Epithelial cell of prostate (primary cell): ENCODE measurements around the gene CGB5.
A peak's percentile ranks its signal among the peaks of the same experiment; 100 is the strongest.
"Not testable (repeated sequence)": the region's sequence is repeated elsewhere in the genome, so short reads cannot be mapped to it uniquely, and the experiment has no call there.

Experiments
- DNase-seq: peaks from one replicate; pipeline ENCODE4 v3.0.0-alpha.2; 2011; ENCODE audit warnings: low read depth, low spot score
- H3K27ac ChIP-seq: fragments of 450-650 bp; 2 replicates; pipeline ENCODE4 v1.5.1; 2017; ENCODE audit warnings: mild to moderate bottlenecking

The CGB5 gene

DNA sequence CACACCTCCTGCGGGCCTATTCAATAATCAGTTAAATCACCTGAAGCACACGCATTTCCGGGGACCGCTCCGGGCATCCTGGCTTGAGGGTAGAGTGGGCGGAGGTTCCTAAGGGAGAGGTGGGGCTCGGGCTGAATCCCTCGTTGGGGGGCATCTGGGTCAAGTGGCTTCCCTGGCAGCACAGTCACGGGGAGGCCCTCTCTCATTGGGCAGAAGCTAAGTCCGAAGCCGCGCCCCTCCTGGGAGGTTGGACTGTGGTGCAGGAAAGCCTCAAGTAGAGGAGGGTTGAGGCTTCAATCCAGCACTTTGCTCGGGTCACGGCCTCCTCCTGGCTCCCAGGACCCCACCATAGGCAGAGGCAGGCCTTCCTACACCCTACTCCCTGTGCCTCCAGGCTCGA lies at the start of gene CGB5:
TSS of gene CGB5 (plus strand) at position 301 of the 400 bp plus-strand sequence. CDS start 362 bp downstream, outside the sequence.
- not testable (repeated sequence) for DNase-seq, H3K27ac ChIP-seq

DNA sequence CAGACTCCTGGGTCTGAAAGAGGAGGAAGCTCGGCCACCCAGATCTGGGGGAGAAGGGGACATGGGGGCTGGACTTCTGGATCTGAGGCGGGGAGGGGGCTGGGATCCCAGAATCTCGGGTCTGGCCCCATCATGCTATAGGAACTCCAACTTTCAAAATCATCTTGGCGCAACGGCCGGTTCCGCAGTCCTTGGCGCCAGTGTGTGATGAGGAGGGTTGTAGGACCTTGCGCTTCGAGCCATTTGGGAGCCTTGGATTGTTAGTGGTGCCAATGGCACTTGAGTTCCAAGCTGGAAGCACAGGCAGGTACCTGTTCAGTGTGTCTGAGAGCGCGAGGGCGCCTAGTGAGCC lies 49.6 kb upstream of the CGB5 start:
- DNase-seq, result no peak

DNA sequence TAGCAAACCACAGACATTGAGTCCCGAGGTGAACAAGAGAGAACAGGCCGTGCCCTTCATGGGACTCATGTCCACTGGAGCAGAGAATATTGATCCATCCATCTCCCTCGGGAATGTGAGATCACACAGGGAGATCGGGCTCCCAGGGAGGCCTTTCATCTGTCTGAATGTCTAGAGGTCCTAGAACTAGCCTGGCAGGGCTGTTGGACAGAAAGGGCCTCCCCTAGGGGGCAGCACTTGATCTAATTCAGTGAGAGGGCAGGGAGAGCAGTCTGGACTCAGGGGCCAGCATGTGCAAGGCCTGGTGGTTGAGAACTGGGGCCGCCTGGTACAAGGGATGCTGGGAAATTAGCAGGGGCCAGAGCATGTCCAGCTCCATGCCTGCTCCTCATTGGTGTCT lies 45.7 kb upstream of the CGB5 start:
- DNase-seq, result no peak
- no peak overlapping the region for H3K27ac ChIP-seq

More for the DNA sequence above, 49.6 kb upstream of the CGB5 start:
- H3K27ac ChIP-seq, result peak overlapping the region; percentile 85

DNA sequence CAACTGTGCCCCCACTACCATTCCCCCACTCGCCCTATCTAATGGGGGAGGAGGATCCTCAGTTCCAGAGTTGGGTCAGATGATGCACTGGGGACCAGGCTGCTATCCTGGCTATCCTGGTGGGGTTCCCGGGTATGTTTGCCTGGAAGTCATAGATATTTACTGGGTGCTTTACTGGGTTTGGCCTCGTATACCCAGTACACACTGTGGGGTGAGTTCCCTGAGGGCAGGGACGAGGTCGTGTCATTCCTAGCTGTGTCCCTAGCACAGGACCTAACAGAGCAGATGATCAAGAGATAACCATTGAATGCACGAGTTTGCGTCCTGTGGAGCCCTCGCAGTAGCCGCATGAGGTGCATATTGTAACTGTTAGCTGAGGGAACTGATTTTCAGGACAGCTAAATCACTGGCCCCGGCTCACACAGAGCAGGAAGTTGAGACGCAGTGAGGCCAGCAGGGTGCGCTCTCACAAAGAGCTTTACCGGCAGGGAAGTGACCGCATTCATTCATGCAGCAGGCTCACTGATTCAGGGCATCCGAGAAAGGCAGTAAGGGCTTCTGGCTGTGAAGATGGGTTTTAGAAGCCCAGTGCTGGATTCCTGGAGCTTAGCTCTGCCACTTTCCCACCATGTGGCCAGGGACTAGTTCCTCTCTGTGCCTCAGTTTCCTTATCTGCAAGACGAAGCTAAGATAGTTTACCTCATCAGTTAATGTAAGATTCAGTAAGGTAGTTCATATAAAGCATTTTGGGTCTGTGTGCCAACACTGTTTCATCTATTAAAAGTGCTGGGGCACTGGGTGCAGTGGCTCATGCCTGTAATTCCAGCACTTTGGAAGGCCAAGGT lies 43.9 kb upstream of the CGB5 start:
- DNase-seq, result peak; percentile 10
- H3K27ac ChIP-seq, result no peak overlapping the region

DNA sequence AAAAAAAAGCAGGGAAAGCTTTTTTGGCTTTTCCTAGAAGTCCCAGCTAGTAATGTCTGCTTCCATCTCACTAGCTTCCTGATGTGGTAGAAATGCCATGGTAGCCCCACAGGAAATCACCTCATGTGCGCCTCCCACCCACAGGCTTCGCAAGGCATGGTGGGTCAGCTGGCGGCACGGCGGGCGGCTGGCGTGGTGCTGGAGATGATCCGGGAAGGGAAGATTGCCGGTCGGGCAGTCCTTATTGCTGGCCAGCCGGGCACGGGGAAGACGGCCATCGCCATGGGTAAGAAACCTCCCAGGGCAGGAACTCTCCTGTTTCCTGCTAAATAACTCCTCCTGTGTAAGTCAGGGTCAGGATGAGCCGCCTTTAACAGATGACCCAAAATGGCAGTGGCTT lies 39.5 kb upstream of the CGB5 start:
- no peak overlapping the region for H3K27ac ChIP-seq
- no peak for DNase-seq

DNA sequence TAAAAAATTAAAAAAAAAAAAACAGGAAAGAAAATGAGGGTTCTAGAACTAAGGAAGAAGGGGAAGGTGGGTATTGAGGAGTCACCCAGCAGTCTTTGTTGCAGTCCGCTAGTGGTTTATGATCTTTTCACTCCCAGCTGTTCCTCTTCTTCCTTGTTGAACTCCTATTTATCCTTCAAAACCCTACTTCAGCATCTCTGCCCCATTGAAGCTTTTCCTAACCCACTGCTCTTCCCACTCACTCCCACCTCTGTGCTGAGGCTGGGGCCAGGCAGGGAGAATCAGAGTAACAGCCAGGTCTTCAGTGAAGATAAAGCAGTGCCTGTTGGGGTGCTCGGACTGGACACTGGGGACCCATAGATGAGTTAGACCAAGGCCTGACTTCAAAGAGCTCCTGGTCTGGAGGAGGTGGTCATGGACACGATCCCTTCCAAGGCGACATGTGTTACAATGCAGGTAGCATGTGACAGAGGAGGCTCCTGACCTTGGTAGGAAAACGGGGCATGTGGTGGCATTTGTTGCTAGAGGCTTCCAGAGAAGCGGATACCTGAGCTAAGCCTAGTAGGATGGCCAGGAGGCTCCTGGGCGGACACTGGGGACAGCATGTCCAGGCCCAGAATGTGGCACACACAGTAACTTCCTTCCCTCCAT lies 38.6 kb upstream of the CGB5 start:
- no peak overlapping the region for H3K27ac ChIP-seq
- DNase-seq, result no peak

DNA sequence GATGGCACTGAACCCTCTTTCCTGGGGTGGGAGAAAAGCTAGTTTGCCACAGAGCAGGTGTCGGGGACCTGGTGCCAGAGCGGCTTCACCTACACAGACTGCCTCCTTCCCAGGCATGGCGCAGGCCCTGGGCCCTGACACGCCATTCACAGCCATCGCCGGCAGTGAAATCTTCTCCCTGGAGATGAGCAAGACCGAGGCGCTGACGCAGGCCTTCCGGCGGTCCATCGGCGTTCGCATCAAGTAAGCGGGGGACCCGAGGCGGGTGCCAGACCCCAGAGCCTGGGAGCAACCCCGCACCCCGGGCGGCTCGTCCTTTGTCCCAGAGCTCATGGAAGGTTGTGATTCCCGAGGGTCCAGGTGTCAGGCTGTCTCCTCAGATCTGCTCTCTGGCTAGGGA lies 36.7 kb upstream of the CGB5 start:
- DNase-seq, result no peak
- no peak overlapping the region for H3K27ac ChIP-seq

DNA sequence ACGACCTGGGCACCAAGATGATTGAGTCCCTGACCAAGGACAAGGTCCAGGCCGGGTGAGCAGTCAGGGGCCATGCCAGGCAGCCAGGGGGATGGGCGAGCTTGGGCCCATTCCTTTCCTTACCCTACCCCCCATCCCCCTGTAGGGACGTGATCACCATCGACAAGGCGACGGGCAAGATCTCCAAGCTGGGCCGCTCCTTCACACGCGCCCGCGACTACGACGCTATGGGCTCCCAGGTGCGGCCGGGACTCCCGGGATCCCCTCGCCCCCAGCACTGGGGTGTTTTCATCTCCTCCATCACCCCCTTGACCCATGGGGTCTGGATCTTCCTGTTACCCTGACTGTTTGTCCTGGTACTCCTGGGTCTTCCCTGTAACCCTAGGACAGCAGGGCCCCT lies 33.8 kb upstream of the CGB5 start:
- no peak overlapping the region for H3K27ac ChIP-seq
- DNase-seq, result no peak

DNA sequence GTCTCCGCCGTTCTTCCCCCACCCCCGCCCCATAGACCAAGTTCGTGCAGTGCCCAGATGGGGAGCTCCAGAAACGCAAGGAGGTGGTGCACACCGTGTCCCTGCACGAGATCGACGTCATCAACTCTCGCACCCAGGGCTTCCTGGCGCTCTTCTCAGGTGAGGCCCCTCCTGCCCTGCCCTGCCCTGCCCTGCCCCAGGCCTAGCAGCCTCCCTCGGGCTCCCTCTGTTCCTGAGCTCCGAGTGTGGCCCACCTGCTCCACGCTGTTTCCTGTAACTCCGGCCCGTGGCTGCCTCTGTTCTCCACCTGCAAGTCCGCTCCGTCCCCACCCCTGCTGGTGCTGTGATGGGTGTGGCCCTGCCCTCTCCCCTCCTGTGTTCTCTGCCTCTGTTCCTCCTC lies 33.2 kb upstream of the CGB5 start:
- no peak for DNase-seq
- H3K27ac ChIP-seq, result no peak overlapping the region

DNA sequence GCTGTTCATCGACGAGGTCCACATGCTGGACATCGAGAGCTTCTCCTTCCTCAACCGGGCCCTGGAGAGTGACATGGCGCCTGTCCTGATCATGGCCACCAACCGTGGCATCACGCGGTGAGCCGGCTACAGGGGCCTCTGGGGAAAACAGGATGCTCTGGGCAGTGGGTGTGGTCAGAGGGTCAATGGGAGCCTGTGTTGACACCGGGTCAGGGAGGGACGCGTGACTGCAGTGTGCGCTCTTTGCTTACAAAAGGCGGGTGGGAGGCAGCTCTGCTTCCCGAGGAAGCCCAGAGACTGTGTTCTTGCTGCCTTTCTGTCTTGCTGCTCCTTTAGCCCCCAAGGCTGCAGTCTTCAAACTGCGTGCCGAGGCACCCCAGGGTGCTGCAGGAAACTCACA lies 32.5 kb upstream of the CGB5 start:
- H3K27ac ChIP-seq, result no peak overlapping the region
- no peak for DNase-seq

DNA sequence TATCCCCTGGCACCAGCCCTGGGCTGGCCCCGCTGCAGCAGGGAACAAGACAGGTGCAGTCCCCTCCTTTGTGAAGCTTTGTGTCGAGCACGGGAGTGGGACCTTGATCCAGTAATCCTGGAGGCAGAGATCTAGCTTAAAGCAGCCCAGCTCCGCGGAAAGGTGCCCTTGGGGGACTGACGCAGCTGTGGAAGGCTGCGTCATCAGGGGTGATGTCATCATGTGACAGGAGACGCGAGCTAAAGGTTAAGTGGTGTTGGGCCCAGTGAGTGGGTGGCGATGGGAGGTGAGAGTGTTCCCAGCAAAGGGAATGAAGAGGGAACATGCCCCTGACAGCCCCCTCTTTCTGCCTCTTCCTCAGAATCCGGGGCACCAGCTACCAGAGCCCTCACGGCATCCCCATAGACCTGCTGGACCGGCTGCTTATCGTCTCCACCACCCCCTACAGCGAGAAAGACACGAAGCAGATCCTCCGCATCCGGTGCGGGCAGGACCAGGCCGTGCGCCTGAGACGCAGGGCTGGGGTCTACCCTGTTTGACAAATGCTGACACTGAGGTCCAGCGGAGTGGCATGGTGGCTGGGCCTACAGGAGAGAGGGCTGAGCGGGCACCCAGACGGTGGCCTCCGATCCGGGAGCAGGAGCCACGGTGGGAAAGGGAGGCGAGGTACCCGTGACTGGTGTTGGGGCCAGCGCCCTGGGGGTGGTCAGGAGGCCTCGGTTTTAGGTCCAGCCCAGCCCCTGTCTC lies 29.4 kb upstream of the CGB5 start:
- no peak for DNase-seq
- H3K27ac ChIP-seq, result no peak overlapping the region

DNA sequence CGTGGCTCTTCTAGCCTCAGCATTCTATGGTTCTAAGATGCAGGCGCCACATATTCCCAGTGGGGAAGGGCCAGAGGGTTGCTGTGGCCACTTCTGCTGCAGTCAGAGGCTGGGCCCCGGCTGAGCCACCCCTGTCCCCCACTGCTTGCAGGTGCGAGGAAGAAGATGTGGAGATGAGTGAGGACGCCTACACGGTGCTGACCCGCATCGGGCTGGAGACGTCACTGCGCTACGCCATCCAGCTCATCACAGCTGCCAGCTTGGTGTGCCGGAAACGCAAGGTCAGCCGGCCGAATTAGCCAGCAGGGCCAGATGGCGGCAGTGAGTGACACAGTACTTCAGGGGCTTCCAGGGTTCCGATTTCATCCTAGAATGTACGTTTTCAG lies 28.8 kb upstream of the CGB5 start:
- no peak for DNase-seq
- H3K27ac ChIP-seq, result no peak overlapping the region

DNA sequence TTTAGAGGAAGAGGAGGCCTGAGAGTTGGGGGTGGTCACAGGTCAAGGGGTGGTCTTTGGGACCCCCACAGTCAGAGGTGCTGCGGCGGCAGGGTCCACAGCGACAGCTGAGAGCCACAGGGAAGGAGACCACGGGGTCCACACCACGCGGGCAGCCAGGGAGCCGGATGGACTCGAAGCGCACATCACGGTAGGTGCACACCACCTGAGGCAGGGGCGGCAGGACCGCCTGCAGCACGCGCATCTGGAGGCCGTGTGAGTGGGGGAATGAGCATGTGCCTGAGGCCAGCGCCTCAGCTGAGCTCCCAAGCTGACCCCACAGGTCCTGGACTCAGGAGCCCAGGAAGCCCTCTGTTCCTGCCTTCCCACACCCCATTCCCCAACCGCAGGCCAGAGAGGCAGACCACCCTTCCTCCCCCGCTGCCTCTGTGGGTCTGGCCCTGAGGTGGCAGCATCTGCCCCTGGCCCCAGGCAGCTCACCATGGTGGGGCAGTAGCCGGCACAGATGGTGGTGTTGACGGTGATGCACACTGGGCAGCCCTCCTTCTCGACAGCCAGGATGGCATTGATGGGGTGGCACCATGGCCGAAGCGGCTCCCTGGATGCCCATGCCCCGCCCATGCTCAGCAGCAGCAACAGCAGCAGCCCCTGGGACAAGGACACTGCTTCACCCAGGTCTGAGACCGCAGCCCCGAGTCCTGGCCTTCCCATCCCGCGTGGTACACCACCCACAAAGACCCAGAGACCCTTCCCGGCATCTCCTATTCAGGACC lies 27.4 kb upstream of the CGB5 start:
- no peak for DNase-seq
- no peak overlapping the region for H3K27ac ChIP-seq

DNA sequence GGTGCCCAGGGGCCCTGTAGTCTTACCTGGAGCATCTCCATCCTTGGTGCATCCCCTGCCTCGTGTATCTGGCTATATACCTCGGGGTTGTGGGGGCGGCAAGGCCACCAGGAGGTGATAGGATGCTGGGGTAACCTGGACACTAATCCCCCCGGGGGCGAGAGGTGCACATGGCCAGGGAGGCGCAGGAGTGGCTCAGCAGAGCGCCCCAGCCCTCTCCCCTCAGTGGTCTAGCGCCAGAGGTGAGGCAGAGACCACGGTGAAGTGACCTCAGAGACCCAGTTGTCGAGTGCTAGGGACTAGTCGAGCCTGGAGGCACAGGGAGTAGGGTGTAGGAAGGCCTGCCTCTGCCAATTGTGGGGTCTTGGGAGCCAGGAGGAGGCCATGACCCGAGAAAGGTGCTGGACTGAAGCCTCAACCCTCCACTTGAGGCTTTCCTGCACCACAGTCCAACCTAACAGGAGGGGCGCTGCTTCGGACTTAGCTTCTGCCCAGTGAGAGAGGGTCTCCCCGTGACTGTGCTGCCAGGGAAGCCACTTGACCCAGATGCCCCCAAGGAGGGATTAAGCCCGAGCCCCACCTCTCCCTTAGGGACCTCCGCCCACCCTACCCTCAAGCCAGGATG lies 26.5 kb upstream of the CGB5 start, which contains the start of gene LHB:
TSS of gene LHB (minus strand) at position 51 of the 625 bp plus-strand sequence. CDS start at position 41, 10 bp downstream.
- DNase-seq, result no peak
- H3K27ac ChIP-seq, result no peak within 1 kb of the TSS

DNA sequence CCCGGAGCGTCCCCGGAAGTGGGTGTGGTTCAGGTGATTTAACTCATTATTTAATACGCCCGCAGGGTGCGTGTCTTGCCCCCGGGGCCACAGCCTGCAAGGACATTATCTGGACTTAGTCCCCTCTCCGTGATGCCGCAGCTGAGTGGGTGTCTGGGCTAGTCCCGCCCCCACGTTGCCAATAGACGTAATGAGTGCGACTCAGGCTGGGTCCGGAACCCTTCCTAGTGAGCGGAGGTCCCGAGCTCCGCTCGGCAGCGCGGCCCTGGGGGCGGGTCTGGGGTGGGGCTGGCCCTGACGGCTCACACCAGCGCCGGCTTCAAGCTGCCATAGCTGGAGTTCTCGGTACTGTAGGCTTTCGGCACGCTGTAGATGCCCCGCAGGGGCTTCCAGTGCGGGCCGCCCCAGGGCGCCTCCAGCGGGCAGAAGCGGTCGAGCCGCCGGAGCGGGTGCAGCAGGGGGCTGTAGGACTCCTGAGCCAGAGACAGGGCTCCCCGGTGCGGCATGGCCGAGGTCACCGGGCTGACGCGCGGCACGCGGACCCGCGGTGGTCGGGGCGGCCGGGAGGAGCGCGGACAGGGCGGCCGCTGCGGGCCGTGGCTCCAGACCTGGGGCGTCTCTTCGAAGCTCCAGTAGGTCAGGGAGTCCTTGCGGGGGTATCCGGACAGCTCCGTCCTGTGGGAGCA lies 25.8 kb upstream of the CGB5 start:
- no peak overlapping the region for H3K27ac ChIP-seq

DNA sequence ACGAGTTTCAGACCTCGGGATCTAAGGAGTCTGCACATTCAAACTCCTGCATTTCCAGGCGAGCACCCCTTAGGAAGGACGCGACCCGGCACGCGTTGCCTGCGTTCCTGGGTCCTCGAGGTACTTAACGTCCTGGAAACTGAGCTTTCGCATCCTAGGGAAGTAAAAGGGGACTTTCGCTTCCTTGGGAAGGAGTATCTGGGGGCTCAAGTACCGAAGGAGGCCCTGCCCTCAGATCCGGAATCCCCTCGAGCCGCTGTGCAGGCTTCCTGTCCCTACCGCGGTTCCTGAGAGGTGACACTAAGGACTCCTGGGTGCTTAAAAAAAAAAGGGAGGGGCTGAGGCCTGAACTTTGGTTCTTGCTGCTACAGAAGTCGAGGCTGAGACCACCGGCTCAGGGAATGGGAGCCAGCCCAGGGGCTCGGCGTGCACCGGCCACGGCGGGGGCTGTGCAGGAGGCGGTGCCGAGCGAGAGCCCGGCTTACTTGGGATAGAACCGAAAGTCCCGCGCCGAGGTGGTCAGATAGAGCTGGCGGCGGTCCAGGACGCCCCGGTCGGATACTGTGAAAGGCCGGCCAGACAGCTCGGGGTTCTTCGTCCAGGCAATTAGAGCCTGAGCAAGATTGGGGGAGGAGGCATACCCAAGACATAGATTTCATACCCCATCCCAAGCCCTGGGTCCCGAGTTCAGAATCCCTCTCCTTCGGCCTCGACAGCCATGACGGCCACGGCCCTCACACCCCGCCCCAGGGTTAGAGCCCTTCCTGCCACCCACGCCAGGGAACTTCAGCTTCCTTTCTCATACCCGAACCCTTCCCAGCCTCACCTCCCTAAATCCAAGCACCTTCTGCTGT lies 25.0 kb upstream of the CGB5 start:
- not testable (repeated sequence) for DNase-seq, H3K27ac ChIP-seq

More for the DNA sequence above, 25.8 kb upstream of the CGB5 start:
- DNase-seq, result no peak

DNA sequence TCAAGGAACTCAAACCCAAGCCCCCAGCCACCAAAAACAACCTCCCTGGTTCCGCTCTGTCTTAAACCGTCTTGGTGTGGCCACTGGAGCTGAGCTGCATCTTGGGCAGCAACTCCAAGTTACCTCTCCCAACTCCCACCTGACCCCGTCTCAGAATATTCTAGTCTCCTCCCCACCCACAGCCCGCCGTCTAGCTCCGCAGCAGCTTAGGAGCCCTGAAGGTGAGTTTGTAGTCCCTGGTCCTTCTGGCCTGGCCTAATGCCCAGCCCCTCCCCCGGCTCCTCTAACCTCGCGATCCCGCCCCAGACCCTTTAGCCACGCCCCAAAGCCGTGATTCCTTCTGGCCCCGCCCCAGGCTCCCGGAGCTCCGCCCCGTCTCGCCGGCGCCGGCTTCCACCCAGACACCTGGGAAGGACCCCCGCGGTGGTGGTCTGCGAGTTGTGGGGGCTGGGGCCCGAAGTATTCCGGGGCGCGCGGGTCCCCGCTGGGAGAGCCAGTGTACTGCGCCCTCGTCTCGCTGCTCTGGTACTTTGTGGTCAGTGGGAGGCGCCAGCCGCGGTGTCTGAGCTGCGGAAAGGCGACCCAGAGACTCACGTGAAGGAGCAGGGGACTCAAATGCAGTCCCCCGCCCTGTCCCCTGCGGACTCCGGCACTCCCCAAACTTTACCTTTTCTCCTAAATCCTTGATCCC lies 24.3 kb upstream of the CGB5 start:
- H3K27ac ChIP-seq, result no peak overlapping the region

DNA sequence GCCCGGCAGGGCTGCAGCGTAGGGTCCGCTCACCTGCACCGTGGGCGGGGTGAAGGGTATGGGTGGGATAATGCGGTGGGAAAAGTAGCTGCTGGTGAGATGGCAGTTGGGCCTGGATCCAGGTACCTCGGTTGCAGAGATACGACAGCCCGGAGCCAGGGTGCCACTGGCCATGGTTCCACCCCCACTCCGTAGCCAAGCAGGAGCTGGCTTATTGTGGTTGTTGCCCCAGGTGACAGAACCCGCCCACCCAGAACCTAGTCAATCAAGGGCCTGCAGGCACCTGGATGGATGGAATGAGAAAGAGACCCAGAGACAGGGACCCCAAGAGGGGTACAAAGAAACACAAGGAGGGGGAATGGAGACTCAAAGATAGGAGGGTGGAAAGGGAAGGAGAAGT lies 23.3 kb upstream of the CGB5 start:
- DNase-seq, result no peak
- no peak overlapping the region for H3K27ac ChIP-seq

More for the DNA sequence above, 24.3 kb upstream of the CGB5 start:
- no peak for DNase-seq
